ENCODE data around the gene STAB1. TPM values are rescaled to one million over a fixed set of nuclear protein-coding genes. Genes with fewer than 3 reads are reported as not detected.
A peak's percentile ranks its signal among the peaks of the same experiment; 100 is the strongest.

STAB1 gene
- total and polyA plus RNA-seq, 7 experiments from 2014 or later, result 0.27 to 122 (median 26.1) TPM; not detected in 2

DNA sequence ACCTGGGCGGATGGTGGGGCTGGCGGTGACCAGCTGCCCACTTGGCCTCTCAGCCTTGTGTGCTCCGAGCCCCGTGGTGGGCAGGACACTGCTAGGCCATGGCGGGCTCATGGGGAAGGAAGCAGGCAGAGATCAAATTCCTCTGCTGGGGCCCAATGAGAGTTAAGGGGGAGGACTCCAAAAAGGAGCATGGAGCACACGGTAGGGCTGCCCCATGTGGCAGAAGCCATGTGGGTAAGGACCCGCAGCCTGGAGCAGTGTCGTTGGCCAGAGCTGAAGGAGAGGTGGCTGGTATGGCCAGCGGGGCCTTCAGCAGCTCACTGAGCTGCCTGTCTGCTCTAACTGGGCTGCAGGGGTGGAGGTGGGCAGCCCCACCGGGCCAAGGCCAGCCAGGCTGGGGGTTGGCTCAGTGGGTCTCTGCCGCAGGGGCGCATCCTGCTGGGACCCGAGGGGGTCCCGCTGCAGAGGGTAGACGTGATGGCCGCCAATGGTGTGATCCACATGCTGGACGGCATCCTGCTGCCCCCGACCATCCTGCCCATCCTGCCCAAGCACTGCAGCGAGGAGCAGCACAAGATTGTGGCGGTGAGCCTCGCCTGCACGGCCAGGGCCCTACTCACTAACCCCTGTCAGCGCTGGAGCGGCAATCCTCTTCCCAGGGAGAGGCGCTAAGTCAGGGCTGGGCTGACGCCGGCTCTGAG lies 11.3 kb downstream of the STAB1 start:
- H3K27ac ChIP-seq (ENCODE audit: low read depth, low read length), result no peak overlapping the region
- H3K27me3 ChIP-seq (ENCODE audit: control insufficient read depth in 2 of 2, insufficient read depth in 2 of 2, low read length in 2 of 2), result no peaks in the 10 kb centered on the region
- Mint-ChIP-seq H3K27me3 (no peaks in the 10 kb centered on the region), H3K27ac (no peak overlapping the region), H3K4me3 (no peak overlapping the region), H3K9me3 (no peaks in the 10 kb centered on the region), H3K4me1 (no peaks in the 10 kb centered on the region), H3K36me3 (no peaks in the 10 kb centered on the region)
- POLR2A ChIA-PET, result no interaction called here
- H3K4me3 ChIP-seq (ENCODE audit: low read length), result no peak overlapping the region
- no peaks in the 10 kb centered on the region for H3K36me3 ChIP-seq (ENCODE audit: control insufficient read depth in 2 of 3, insufficient read depth in 3 of 3, low read length in 3 of 3)
- DNase-seq (no peak), ATAC-seq (no peak)
- CTCF ChIA-PET, result no interaction called here
- no peaks in the 10 kb centered on the region for H3K9me3 ChIP-seq (ENCODE audit: control insufficient read depth in 2 of 3, low read length in 3 of 3)
- intact Hi-C loops (cut with micrococcal nuclease), result no loop called here
- H3K4me1 ChIP-seq (ENCODE audit: control insufficient read depth in 2 of 2, insufficient read depth in 2 of 2, low read length in 2 of 2), result no peaks in the 10 kb centered on the region

DNA sequence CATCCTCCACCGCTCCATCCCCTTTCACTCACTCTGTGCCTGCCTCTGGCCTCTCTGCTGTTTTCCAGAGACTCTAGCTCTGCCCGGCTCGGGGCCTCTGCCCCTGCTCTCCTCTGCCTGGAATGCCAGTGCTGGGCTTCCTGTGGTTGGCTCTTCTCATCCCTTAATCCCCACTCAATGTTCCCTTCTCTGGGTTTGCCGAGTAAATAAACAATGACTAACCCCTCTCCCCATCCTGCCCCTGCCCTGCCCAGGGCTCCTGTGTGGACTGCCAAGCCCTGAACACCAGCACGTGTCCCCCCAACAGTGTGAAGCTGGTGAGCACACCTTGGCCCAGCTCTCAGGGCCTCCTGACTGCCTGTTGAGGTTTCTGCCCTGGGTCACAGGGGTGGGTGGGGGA lies 12.2 kb downstream of the STAB1 start:
- no peak for ATAC-seq
- intact Hi-C loops (cut with micrococcal nuclease), result no loop called here

DNA sequence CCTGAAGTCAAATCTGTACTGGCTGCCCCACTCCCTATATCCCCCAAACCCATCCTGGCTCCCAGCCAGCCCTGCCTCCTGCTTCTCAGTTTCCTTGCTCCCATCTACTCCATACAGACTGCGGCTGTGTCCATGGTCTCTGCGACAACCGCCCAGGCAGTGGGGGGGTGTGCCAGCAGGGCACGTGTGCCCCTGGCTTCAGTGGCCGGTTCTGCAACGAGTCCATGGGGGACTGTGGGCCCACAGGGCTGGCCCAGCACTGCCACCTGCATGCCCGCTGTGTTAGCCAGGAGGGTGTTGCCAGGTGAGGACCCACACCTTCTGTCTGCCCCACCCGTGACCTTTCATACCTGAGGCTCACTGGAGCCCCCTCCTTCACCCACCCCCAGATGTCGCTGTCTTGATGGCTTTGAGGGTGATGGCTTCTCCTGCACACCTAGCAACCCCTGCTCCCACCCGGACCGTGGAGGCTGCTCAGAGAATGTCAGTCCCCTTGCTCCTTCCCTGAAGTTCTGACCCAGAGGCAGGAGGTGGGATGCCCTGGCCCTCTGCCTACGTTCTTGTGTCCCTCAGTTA lies 14.7 kb downstream of the STAB1 start:
- H3K27ac Mint-ChIP-seq, result peak overlapping the region in 1 of 9 donors; percentile 7
- H3K4me1 ChIP-seq (ENCODE audit: control insufficient read depth in 2 of 2, insufficient read depth in 2 of 2, low read length in 2 of 2), result no peaks in the 10 kb centered on the region
- no peaks in the 10 kb centered on the region for H3K27me3 ChIP-seq (ENCODE audit: control insufficient read depth in 2 of 2, insufficient read depth in 2 of 2, low read length in 2 of 2)
- H3K36me3 ChIP-seq (ENCODE audit: control insufficient read depth in 2 of 3, insufficient read depth in 3 of 3, low read length in 3 of 3), result no peaks in the 10 kb centered on the region
- no peaks in the 10 kb centered on the region for H3K36me3 Mint-ChIP-seq
- ATAC-seq, result peak; percentile 55
- intact Hi-C loops (cut with micrococcal nuclease), result no loop called here
- H3K4me3 Mint-ChIP-seq, result no peak overlapping the region
- ChIA-PET CTCF (no interaction called here), POLR2A (no interaction called here)
- H3K27ac ChIP-seq (ENCODE audit: low read depth, low read length), result no peak overlapping the region
- H3K4me3 ChIP-seq (ENCODE audit: low read length), result no peak overlapping the region
- H3K27me3 Mint-ChIP-seq, result no peaks in the 10 kb centered on the region
- no peaks in the 10 kb centered on the region for H3K9me3 Mint-ChIP-seq
- H3K4me1 Mint-ChIP-seq, result no peaks in the 10 kb centered on the region
- no peaks in the 10 kb centered on the region for H3K9me3 ChIP-seq (ENCODE audit: control insufficient read depth in 2 of 3, low read length in 3 of 3)
- no peak for DNase-seq

More for the DNA sequence above, 12.2 kb downstream of the STAB1 start:
- Mint-ChIP-seq H3K9me3 (no peaks in the 10 kb centered on the region), H3K36me3 (no peaks in the 10 kb centered on the region), H3K27me3 (no peaks in the 10 kb centered on the region), H3K4me1 (no peaks in the 10 kb centered on the region), H3K27ac (no peak overlapping the region), H3K4me3 (no peak overlapping the region)
- Histone ChIP-seq H3K27ac (ENCODE audit: low read depth, low read length) (no peak overlapping the region), H3K9me3 (ENCODE audit: control insufficient read depth in 2 of 3, low read length in 3 of 3) (no peaks in the 10 kb centered on the region), H3K27me3 (ENCODE audit: control insufficient read depth in 2 of 2, insufficient read depth in 2 of 2, low read length in 2 of 2) (no peaks in the 10 kb centered on the region), H3K4me1 (ENCODE audit: control insufficient read depth in 2 of 2, insufficient read depth in 2 of 2, low read length in 2 of 2) (no peaks in the 10 kb centered on the region), H3K36me3 (ENCODE audit: control insufficient read depth in 2 of 3, insufficient read depth in 3 of 3, low read length in 3 of 3) (no peaks in the 10 kb centered on the region), H3K4me3 (ENCODE audit: low read length) (no peak overlapping the region)
- ChIA-PET POLR2A (no interaction called here), CTCF (no interaction called here)
- no peak for DNase-seq

DNA sequence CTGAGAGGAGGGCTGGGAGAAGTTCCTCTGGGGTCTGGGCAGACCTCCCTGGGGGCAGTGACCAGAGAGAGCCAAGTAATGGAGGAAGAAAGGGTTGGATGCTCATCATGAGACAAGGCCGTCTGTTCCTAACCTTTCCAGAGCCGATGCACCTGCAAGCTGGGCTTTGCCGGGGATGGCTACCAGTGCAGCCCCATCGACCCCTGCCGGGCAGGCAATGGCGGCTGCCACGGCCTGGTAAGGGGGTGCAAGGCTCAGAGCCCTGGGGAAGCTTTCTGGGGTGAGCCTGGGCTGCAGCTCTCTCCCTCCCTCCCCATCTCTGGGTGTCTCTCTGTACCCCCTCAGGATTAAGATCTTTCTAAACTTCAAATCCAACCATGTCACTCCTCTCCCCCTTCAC lies 16.4 kb downstream of the STAB1 start:
- Histone ChIP-seq H3K9me3 (ENCODE audit: control insufficient read depth in 2 of 3, low read length in 3 of 3) (no peaks in the 10 kb centered on the region), H3K4me1 (ENCODE audit: control insufficient read depth in 2 of 2, insufficient read depth in 2 of 2, low read length in 2 of 2) (no peaks in the 10 kb centered on the region), H3K27ac (ENCODE audit: low read depth, low read length) (no peak overlapping the region), H3K36me3 (ENCODE audit: control insufficient read depth in 2 of 3, insufficient read depth in 3 of 3, low read length in 3 of 3) (no peaks in the 10 kb centered on the region), H3K4me3 (ENCODE audit: low read length) (no peak overlapping the region), H3K27me3 (ENCODE audit: control insufficient read depth in 2 of 2, insufficient read depth in 2 of 2, low read length in 2 of 2) (no peaks in the 10 kb centered on the region)
- no peaks in the 10 kb centered on the region for H3K9me3 Mint-ChIP-seq
- no peak for DNase-seq
- POLR2A ChIA-PET, result interaction anchor here (0.9 kb wide), 1 partner anchor 20 kb away, joined by 3 read pairs; no protein-coding TSS in a partner anchor
- intact Hi-C loops (cut with micrococcal nuclease), result no loop called here
- H3K4me1 Mint-ChIP-seq, result no peaks in the 10 kb centered on the region
- CTCF ChIA-PET, result no interaction called here
- no peaks in the 10 kb centered on the region for H3K27me3 Mint-ChIP-seq
- H3K27ac Mint-ChIP-seq, result no peak overlapping the region
- no peaks in the 10 kb centered on the region for H3K36me3 Mint-ChIP-seq
- no peak overlapping the region for H3K4me3 Mint-ChIP-seq
- ATAC-seq, result no peak

DNA sequence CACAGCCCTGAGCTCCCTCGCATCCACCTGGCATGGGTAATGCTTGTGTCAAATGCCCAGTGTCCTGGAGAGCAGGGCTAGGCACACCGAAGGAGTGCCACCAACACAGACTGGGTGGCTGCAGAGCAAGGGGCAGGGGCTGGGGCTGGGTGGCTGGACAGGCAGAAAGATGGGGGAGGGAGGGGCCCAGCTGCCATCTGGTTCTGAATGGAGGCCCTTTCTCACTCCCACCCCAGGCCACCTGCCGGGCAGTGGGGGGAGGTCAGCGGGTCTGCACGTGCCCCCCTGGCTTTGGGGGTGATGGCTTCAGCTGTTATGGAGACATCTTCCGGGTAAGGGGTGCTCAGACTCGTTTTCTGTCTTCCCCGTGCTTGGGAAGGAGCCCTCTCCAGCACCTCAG lies 17.0 kb downstream of the STAB1 start:
- POLR2A ChIA-PET, result interaction anchor here (0.9 kb wide), 1 partner anchor 20 kb away, joined by 3 read pairs; no protein-coding TSS in a partner anchor
- no peak for ATAC-seq
- Histone ChIP-seq H3K4me1 (ENCODE audit: control insufficient read depth in 2 of 2, insufficient read depth in 2 of 2, low read length in 2 of 2) (no peaks in the 10 kb centered on the region), H3K9me3 (ENCODE audit: control insufficient read depth in 2 of 3, low read length in 3 of 3) (no peaks in the 10 kb centered on the region), H3K36me3 (ENCODE audit: control insufficient read depth in 2 of 3, insufficient read depth in 3 of 3, low read length in 3 of 3) (no peaks in the 10 kb centered on the region), H3K27me3 (ENCODE audit: control insufficient read depth in 2 of 2, insufficient read depth in 2 of 2, low read length in 2 of 2) (no peaks in the 10 kb centered on the region), H3K27ac (ENCODE audit: low read depth, low read length) (no peak overlapping the region), H3K4me3 (ENCODE audit: low read length) (no peak overlapping the region)
- H3K36me3 Mint-ChIP-seq, result no peaks in the 10 kb centered on the region
- no peaks in the 10 kb centered on the region for H3K27me3 Mint-ChIP-seq
- intact Hi-C loops (cut with micrococcal nuclease), result no loop called here
- H3K27ac Mint-ChIP-seq, result no peak overlapping the region
- peaks cover 0 to 1% (median 0%) of the 10 kb centered on the region in 11 donors for H3K9me3 Mint-ChIP-seq
- H3K4me3 Mint-ChIP-seq, result no peak overlapping the region
- DNase-seq, result no peak
- CTCF ChIA-PET, result no interaction called here
- H3K4me1 Mint-ChIP-seq, result no peaks in the 10 kb centered on the region

DNA sequence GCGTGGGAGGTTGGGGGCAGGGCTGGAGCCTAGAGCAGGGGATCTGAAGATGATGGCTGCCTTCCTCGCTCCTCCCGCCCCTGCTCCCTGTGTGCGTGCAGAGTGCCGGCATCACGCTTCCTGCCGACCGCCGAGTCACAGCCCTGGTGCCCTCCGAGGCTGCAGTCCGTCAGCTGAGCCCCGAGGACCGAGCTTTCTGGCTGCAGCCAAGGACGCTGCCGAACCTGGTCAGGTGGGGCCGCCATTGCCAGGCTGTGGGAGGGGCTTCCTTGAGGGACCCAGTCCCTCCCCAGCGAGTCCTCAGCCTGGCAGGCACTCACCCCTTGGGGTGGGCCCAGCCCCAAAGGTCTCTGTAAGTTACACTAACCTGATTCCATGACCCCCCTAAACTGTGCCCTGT lies 17.6 kb downstream of the STAB1 start:
- H3K27ac Mint-ChIP-seq, result no peak overlapping the region
- no peak overlapping the region for H3K4me3 Mint-ChIP-seq
- Histone ChIP-seq H3K27me3 (ENCODE audit: control insufficient read depth in 2 of 2, insufficient read depth in 2 of 2, low read length in 2 of 2) (no peaks in the 10 kb centered on the region), H3K27ac (ENCODE audit: low read depth, low read length) (no peak overlapping the region), H3K4me1 (ENCODE audit: control insufficient read depth in 2 of 2, insufficient read depth in 2 of 2, low read length in 2 of 2) (no peaks in the 10 kb centered on the region), H3K4me3 (ENCODE audit: low read length) (no peak overlapping the region), H3K36me3 (ENCODE audit: control insufficient read depth in 2 of 3, insufficient read depth in 3 of 3, low read length in 3 of 3) (no peaks in the 10 kb centered on the region), H3K9me3 (ENCODE audit: control insufficient read depth in 2 of 3, low read length in 3 of 3) (no peaks in the 10 kb centered on the region)
- ChIA-PET CTCF (no interaction called here), POLR2A (no interaction called here)
- H3K36me3 Mint-ChIP-seq, result no peaks in the 10 kb centered on the region
- H3K4me1 Mint-ChIP-seq, result no peaks in the 10 kb centered on the region
- no peaks in the 10 kb centered on the region for H3K27me3 Mint-ChIP-seq
- peaks cover 0 to 1% (median 0%) of the 10 kb centered on the region in 11 donors for H3K9me3 Mint-ChIP-seq
- DNase-seq, result no peak
- ATAC-seq, result no peak
- intact Hi-C loops (cut with micrococcal nuclease), result no loop called here

DNA sequence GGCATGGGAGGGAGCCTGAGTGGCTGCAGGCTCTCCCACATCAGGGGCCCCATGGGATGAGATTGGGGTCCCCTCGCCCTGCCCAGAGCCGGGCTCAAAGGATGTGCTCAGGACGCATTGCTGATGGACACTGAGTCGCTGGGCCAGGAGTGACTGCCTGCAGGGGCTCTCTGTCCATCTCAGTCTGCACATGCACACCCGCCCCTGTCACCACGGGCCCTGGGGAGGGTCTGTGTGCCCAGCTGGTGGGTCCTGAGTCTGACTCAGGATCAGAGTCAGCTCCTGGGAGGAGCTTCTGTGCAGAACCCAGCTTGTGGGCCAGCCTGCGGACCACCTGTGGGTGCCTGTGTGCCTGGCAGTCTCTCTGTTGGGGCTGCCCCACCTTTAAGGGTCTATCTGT lies 18.1 kb downstream of the STAB1 start:
- DNase-seq (no peak), ATAC-seq (no peak)
- Histone ChIP-seq H3K4me1 (ENCODE audit: control insufficient read depth in 2 of 2, insufficient read depth in 2 of 2, low read length in 2 of 2) (no peaks in the 10 kb centered on the region), H3K4me3 (ENCODE audit: low read length) (no peak overlapping the region), H3K36me3 (ENCODE audit: control insufficient read depth in 2 of 3, insufficient read depth in 3 of 3, low read length in 3 of 3) (no peaks in the 10 kb centered on the region), H3K27me3 (ENCODE audit: control insufficient read depth in 2 of 2, insufficient read depth in 2 of 2, low read length in 2 of 2) (no peaks in the 10 kb centered on the region), H3K9me3 (ENCODE audit: control insufficient read depth in 2 of 3, low read length in 3 of 3) (no peaks in the 10 kb centered on the region), H3K27ac (ENCODE audit: low read depth, low read length) (no peak overlapping the region)
- Mint-ChIP-seq H3K9me3 (peaks cover 0 to 1% (median 0%) of the 10 kb centered on the region in 11 donors), H3K27me3 (no peaks in the 10 kb centered on the region), H3K36me3 (no peaks in the 10 kb centered on the region), H3K4me1 (no peaks in the 10 kb centered on the region), H3K27ac (no peak overlapping the region), H3K4me3 (no peak overlapping the region)
- POLR2A ChIA-PET, result no interaction called here
- intact Hi-C loops (cut with micrococcal nuclease), result no loop called here
- CTCF ChIA-PET, result no interaction called here

Data from naive thymus-derived CD4-positive, alpha-beta T cell (primary cell).